HG03064 (cell line): ENCODE data around the gene PRRG4.
"Not testable (repeated sequence)": the region's sequence is repeated elsewhere in the genome, so short reads cannot be mapped to it uniquely, and the experiment has no call there.

ENCODE experiments used
- ATAC-seq: cut with Tn5 transposase; IDR thresholded peaks from one replicate; pipeline ENCODE4 v1.9.1; 2021; ENCODE audit warnings: low read depth; ENCODE audit not compliant: unreplicated experiment

Gene PRRG4

DNA sequence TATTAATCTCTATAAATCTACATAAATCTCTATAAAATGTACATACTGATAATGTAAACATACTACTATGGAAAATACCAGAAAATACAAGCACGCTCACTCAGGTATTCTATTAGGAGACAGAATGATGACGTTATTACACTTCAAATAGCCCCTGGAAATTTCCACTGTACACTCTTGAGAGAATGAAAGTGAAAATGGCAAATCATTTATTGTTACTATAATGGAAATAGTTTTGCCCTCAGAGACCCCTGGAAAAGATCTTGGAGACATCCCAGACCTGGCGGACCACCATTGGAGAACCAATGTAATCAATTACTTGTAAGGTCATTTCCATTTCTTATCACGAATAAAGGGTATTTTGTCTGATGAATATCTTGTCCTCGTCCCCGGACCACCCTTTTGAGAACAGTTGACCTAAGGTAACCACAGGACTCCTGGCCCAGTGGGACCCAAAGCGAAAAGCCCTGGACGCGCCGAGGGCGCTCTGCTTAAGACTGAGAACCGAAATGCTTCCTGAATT, 509 bp upstream of the PRRG4 start:
- peak; percentile 28 for ATAC-seq

DNA sequence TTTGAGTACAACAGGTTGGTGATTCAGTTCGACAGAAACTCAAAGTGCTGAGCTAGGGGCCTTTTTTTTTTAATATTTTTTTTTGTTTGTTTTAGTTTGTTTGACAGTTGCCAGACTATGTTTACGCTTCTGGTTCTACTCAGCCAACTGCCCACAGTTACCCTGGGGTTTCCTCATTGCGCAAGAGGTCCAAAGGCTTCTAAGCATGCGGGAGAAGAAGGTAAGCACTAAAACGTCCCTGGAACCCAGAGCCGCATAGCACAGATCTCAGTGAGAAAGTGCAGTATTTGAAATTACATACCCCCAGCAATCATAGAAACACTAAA, 649 bp downstream of the PRRG4 start:
- peak; percentile 9 for ATAC-seq

DNA sequence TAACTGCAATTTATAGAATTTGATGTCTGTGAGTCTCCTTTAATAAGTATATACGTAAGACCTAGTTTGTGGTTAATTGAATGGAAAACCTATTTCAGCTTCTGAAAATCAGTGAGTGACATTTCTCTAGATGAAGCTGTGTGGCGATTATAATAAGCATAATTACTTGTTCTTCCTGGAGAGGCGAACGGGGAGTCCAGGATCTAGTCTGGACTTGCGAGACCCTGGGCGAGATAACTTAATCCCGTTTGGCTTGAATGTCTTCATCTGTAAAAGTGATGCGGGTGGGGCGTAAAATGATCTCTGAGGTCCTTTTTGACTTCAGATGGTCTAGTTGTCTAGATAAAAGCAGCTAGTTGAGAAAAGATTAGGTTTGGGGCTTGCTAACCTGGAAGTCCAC, 1.1 kb downstream of the PRRG4 start:
- ATAC-seq = no peak

DNA sequence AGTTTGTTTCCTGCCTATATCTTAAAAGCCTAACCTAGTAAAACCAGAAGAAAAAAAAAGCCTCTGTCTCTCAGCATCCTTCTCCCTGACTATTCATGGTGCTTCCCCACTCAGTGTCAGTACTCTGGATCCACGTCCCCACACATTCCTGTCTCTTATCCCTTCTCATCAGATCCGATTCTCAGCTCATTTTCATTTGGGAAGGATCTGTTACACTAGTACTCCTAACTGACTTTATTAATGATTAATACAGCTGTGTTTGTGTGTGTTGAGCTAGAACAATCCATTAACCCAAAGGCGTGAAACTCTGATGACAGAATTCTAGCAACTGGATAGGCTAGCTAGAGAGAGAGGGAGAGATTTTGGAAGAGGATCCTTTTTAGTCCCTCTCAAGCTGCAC, 1.5 kb downstream of the PRRG4 start:
- ATAC-seq = no peak

DNA sequence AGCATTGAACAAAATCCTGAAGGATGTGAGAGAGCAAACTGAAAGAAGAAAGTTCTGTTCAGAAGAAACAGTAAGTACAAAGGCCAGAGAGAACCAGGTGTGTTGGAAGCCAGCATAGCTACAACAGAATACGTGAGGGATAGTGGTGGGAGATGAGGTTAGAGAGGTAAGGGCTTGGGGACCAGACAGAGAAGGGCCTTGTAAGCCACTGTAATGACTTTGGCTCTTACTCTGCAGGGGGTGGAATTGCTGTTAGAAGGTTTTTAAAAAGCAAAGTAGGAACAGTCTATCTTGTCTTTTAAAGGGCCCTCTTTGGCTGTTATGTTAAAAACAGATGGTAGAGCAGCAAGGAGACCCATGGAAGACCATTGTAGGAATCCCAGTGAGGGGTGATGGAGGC, 4.2 kb downstream of the PRRG4 start:
- no peak for ATAC-seq

DNA sequence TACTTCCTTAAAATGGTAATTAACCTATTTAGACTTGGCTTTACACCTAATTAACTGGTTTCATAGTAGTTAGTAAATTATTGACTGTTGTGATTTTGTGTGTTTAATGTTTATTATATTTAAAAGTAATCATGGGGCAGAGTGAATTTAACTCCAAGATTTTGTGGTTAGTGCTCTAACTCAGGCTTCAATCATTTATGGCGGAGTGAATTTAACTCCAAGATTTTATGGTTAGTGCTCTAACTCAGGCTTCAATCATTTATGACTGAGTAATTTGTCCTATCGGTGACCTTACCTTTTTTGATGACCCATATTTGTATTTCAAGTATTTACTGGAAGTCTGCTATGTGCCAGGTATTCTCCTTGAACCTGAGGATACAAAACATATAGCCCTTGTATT, 7.2 kb downstream of the PRRG4 start:
- ATAC-seq = no peak

DNA sequence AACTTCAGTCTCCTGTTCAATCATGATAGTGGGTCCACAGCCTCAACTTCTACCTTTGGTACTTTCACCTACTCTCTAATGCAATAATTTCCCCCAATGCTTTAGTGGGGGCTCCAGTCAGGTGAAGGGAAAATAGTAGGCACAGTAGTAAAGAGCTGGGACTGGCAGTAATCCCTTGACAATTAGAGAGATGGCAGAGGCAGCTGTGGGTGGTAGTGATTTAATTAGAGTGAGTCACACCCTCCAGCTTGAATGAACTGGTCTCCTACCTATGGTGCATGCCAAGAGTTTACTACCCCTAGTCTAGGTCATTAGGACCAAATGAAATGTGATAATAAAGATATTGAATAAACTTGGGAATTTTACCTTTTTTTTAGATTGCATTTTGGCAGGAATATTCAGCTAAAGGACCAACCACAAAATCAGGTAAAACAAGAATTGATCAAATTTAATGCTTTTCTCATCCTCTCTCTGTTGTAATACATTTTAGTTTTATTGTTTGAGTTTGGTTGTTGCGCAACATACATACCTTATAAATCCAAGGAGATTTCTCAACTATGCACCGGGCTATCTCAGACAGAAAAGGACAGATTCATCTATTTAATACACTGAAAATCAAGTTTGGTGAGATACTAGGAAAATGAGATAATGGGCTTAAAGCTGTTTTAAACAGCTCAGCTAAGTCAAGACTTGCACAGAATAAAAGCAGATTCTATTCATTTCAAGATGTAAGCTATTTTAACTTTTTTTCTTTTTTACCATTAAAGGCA, 9.0 kb downstream of the PRRG4 start:
- no peak for ATAC-seq

DNA sequence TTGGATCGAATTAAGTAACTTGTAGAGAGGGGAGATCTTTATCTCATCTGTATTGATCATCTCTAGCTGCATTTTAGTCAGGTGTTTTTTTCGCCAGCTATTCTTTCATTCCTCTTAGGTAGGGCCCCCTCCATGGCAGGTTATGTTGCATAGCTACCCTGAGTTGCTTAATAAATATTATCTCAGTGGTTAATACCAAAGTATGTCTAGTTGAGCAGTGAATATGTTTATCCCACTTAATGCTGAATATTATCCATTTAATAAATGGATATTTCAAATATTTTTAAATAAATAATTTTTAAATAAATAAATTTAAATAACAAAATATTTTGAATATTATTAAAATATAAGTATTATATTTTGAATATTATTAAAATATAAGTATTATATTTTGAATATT, 9.6 kb downstream of the PRRG4 start:
- no peak for ATAC-seq

DNA sequence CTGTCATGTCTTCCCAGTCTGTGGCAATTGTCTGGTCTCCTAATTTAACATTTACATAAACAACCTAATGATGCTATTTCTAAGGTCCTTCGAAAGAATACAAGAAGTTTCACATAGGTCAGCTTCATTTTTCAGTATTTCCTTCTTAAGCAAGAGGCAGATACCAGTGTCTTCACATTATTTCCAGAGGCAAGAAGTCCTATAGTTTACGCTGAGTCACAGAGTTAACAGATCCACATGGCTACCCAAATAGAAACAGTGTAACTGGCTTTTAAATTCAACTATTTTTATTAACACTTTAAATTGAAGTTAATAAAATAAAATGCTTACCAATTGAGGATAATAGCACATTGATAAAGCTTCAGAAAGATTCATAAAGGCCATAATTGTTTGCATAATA, 10.9 kb downstream of the PRRG4 start:
- ATAC-seq = no peak

DNA sequence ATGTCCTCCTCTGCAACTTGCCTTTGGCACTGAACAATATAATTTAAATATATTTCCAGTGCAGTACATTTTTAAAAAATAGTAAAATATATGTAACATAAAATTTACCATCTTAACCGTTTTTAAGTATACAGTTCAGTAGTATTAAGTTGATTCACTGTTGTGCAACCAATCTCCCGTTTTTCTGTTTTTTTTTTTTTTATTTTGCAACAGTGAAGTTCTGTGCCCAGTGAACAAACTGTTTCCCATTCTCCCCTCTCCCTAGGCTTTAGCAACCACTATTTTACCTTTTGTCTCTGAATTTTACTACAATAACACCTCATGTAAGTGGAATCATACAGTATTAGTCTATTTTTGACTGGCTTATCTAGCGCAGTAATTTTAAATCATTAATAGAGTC, 13.8 kb downstream of the PRRG4 start:
- ATAC-seq = no peak

DNA sequence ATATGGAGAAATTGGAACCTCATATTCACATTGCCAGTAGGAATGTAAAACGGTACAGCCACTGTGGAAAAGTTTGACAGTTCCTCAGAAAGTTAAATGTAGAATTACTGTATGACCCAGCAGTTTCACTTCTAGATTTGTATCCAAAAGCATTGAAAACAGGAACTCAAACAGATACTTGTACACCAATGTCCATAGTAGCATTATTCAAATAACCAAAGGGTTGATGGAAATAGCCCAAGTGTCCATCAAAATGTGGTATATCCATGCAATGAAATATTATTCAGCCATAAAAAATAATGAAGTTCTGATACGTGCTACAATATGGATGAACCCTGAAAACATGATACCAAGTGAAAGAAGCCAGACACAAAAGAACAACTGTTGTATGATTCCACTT, 17.8 kb downstream of the PRRG4 start:
- ATAC-seq = no peak

DNA sequence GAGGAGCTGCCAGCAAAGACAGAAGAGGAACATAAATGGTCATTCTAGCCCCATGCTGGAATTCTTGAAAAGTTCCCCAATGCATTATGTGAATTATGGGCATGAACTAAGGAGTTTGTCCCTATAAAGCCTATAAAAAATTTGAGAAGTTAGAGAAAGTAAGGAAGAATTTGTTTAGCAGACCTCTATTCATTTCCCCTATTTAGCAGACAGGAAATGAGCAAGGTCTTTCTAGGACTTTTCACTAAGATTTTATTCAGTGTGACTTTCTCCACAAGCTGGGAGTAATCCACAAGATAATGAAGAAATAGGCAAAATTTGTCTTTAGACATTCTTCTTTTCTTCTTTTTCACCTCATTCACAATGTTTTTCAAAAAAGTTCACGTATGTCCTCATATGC, 20.0 kb downstream of the PRRG4 start:
- no peak for ATAC-seq

DNA sequence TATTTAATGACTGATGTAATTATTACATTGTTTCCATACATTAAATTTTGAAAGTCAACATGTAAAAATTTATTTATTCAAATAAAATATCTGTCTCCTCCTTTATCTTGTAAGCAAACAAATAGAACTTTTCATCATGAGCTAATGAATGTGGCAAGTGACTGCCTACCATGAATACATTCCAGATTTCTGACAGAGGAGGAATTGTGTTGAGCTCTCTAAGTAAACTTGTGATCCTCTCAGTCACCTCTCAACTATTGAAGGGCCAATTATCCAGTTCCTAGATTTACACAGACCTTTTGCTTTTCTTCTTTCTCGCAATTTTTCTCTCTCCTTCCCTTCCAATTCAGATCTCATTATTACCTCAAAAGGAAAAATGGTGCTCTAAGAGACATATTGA, 21.5 kb downstream of the PRRG4 start:
- no peak for ATAC-seq

DNA sequence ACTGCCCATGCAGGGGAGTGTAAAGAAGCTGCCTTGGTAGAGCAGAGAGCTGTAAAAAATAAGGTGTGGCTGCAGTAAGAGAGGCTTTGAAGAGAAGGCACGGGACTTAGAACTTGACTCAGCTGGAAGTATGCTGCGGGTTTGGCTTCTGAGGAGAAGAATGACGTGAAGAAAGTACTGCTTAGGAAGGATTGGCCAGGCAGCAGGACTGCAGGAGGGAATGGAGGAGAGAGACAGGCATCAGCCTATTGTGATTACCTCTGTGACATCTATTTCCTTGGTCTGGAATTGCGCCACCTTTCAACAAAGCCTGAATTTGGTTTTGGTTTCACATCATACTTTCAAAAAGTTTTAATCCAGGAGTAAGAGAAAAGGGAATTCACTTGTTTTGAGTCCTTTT, 22.5 kb downstream of the PRRG4 start:
- ATAC-seq = no peak

DNA sequence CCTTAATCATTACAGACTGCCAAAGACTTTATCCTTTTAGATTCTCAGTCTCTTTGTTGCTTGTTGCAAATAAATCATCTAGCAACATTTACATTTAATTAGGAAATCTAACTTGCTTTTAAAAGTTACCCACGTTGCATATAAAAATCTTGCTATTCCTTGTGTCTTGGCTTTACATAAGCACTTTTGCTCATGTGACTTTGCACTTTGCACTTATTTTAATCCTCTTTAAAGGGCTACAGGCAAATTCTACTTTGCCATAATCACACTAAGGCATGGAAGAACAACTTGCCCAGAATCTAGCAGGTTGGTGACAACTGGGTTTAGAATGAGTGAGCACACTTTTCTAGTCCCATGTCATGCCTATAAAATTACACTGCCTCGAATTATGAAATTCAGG, 25.9 kb downstream of the PRRG4 start:
- ATAC-seq = no peak

DNA sequence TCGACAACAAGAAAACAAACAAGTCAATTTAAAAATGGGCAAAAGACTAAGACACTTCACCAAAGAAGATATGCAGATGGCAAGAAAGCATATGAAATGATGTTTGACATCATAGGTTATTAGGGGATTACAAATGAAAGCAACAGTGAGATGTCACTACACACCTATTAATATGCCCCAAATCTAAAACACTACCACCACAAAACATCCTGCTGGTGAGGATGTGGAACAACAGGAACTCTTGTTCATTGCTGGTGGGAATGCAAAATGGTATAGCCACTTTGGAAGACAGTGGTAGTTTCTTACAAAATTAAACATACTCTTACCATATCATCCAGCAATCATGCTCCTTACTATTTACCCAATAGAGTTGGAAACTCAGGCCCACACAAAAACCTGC, 29.0 kb downstream of the PRRG4 start:
- no peak for ATAC-seq

DNA sequence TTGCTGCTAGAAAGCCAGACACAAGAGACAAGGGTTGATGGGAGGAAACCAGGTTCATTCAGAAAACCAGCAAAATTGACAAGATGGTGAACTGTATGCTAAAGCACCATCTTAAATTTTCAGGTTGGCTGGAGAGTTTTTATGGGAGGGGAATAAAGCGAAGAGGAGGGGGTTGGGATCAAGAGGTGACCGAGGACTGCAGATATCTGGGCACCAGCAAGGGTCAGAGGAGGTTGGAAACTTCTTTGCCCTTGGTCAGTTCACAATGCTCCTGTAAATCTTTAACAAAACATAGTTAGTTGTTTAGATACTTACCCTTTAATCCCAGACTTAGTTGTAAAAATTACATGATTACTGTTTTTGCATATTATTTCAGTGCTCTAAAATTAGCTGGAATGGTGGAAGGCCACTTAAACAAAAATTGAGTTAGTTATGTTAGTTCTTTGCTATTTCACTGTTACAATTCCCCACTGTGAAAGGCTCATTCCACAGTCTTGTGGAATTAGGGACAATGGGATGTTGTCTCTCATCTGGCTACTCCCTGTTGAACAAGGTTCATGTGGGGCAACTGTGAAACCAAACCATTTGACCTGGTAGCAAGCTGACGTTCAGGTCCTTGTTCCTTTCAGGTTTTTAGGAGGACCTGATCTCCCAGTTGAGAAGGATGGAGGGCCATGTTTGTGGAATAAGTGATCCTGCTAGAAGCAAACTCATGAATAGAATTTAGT, 32.3 kb downstream of the PRRG4 start:
- ATAC-seq = no peak

DNA sequence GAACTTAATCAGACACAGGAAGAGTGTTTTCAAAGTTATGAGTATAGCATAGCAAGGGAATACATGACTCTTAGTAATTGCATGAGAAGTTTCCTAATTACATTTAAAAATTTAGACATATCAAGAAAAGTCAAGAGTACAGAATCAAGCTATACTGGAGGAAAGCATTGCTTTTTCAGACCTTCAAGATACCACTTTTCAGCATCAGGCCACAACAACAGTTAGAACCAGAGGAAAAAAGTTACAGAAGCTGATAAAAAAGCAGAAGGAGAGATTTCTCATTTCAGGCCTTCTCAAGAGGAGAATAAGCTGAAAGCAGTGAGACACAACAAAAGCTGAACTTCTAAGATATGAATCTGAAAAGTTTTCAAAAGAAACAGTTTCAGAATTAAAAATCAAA, 34.8 kb downstream of the PRRG4 start:
- no peak for ATAC-seq

DNA sequence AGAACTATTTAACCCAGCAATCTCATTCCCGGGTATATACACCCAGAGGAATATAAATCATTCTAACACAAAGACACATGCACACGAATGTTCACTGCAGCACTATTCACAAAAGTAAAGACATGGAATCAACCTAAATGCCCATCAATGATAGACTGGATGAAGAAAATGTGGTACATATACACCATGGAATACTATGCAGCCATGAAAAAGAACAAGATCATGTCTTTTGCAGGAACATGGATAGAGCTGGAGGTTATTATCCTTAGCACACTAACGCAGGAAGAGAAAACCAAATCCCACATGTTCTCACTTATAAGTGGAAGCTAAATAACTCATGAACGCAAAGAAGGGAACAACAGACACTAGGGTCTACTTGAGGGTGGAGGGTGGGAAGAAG, 39.0 kb downstream of the PRRG4 start:
- ATAC-seq = not testable (repeated sequence)

DNA sequence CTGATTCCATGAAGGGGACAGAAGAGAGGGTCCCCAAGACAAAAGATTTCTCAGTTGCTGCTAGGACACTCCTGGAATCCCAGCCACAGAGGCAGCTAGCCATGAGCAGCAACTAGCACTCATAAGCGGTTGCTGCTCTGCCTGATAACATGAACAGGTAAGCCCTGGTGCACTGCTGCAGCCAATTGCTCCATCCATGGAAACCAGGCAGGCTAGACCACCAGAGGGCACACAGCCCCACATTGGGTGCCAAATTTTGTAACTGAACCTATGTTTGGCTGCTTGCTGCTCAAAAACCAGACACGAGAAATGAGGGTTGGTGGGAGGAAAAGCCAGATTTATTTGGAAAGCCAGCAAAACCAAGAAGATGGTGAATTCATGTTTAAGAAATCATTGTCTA, 40.9 kb downstream of the PRRG4 start:
- ATAC-seq = no peak

DNA sequence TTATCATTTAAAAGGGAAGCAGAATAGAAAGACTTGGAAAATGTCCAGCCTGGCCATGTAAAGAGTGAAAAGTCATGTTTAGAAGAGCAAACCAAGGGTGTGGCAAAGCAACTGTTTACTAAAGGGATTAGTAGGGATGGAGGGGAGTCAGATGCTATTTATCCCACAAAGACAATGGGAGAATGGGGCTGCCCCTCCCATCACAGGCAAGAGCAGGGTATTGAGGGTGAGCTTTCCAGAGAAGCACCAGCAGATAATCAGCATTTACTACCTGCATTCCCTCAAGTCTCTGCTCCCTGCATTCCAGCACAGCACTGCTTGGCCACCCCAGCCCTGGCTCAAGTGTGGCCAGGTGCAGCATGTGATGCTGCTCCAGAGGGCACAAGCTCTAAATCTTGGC, 44.4 kb downstream of the PRRG4 start:
- no peak for ATAC-seq

DNA sequence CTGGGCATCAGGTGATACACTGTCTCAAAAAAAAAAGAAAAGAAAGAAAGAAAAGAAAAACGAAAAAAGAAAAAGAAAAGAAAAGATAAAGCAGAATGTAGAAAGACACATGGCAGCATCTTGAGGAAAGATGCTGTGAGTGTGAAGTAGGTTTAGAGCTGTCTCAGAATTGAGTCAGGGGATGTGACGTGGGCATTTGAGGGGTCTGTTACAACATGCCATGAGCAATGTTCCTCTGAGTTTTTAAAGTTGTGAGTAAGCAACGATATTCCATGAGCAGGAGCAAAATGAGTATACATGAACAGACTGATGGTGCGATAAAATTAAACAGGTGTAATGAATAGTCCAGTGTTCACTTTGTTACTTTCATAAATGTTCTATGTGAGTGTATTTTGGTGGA, 51.6 kb downstream of the PRRG4 start:
- ATAC-seq = no peak
